NCI-H1930 (cell line): ENCODE measurements around the gene PGR.

Source experiments
- DNase-seq, 2 experiments: peaks; one replicate each; lab custom pipeline; 2025; lab: John Stamatoyannopoulos, UW

PGR gene

DNA sequence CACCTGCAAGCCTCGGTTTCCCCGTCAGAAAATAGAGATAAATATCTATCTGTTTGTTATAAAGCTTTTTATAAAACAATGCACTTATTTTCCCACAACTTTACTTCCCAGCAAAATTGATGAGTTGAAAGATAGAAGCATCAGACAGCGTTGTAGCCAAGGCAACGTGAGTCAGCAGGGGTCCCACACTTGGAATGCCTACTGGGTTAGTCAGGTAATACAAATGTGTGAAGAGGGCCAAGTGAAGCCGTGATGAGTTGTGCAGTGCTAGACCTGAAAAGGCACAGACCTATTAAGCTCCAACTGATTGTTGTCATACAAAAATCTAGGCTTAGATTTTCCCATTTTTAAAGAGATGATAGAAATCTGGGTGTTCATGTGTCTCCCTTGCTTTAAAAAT, 118.7 kb downstream of the PGR start:
- no peak for DNase-seq

DNA sequence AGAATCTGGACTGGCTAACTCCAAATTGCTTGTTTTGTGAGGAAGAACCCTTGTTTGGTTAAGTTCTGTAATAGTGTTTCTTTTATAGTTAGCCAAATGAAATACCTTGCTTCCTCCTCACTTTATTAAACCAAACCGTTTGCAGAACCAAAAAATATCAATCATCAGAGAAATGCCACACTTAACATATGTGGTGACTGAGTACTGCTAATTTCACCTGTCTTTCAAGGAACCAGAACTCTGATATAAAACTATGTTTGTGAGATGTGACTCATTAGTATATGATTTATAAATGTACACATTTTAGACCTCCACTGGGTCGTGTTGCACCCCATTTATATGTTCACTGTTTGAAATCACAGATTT, 119.9 kb downstream of the PGR start:
- no peak for DNase-seq

DNA sequence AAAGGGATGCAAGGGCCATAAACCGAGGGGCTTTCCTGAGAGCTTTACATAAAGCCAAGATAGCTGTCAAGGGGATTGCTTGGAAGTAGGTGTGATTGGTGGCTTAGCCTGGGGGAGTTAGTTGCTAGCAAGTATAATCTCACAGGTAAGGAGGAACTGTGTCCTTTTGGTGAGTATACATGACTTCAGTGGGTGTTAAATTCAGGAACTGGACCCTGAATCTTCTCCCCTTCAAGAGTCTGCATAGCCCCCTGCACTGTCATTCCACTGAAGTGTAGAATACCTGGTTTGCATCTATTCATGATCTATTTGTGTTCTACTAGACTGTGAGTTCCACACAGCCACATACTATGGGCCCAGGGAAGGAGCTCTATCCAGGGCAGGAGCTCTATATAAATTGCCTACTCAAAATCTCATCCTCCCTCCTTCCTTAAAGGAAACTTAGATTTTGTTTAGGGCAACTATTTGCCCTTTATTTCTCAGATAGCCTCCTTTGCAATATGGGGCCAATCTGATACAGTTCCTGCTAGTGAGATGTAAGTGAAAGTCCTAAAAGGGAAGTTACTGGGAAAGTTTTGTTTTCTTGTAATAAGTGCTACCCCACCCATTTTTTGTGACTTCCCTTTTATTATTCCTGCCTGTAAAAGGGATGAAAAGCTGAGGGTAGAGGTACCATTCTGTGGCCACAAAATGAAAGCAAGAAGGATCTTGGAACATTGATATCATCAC, 120.5 kb downstream of the PGR start:
- no peak for DNase-seq

- no peak for DNase-seq
Observed at GRCh38 chr11:101003468-101003867, 126.1 kb downstream of the PGR start.

- DNase-seq, result no peak
Observed at GRCh38 chr11:100999756-101000155, 129.9 kb downstream of the PGR start.

DNA sequence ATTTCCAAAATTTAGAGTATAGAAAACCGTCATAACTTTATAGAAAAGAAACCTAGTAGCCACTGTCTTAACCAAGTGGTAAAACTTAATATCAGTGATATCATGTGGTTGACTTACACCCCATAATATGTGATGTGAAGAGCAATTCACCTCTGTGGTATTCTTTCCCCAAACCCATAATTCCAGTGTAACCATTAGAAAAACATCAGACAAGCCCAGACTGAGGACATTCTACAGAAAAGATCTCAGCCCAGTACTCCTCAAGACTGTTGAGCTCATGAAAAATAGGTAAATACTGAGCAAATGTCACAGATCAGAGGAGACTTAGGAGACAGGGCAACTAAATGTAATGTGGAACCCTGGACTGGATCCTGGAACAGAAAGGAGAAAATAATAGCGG, 134.6 kb downstream of the PGR start:
- DNase-seq, result no peak

GRCh38 chr11:100991541-100991940, 138.1 kb downstream of the PGR start:
- no peak for DNase-seq

DNA sequence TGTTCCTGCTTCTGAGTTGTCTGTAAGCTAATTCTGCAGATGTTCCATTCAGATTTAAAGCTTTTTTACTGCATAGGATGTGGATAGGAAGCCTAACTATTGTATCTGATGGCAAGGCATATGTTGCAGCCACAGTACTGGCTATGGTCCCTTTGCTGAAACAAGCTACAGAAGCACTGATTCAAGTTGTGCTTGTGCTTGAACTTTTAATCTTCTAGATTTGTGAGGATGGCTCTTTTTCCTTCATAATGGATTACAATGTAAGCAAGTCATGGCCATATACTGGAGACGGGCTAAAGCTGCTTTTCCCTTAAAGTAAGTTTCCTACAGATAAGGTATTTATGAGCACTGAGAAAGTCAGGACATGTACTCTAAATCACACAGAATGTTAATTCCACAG, 138.7 kb downstream of the PGR start:
- no peak for DNase-seq

GRCh38 chr11:100984668-100985067, 144.9 kb downstream of the PGR start:
- DNase-seq, result no peak

DNA sequence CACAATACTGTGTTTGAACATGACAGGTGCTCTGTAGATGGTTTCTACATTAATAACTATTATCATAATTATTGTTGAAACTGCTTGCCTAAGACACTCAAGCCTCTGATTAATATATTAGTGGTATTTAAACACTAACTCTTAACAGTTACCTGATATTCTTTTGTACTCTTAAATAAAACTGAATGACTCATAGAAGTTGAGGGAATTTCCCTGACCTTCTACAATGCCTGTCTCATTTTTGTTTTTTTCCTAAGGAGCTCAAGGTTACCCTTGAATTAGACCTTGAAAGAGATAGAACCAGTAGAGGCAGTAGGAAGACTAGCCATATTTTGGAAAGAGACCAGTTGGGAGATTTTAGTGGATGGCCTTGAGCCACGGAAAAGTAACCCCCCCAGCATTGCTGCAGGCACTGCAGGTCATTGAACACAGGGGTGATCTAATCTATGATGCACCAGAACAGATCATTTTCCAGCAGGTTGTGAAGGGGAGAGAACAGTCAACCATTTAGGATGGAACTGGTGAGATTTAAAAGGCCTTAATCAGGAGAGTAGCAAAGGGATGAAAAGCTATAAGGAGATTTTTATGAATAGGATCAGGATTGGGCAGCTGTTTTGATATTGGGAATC, 148.3 kb downstream of the PGR start:
- no peak for DNase-seq

GRCh38 chr11:100980156-100980555, 149.5 kb downstream of the PGR start:
- DNase-seq, result peak in 1 of 2 experiments; percentile 1
